HG02840 (cell line): ENCODE measurements around the gene MAN2A2.
A peak's percentile ranks its signal among the peaks of the same experiment; 100 is the strongest.
"Not testable (repeated sequence)": the region's sequence is repeated elsewhere in the genome, so short reads cannot be mapped to it uniquely, and the experiment has no call there.

Source experiments
- ATAC-seq: cut with Tn5 transposase; IDR thresholded peaks from one replicate; pipeline ENCODE4 v1.9.1; 2021; ENCODE audit warnings: mild to moderate bottlenecking, moderate library complexity, moderate number of reproducible peaks; ENCODE audit not compliant: unreplicated experiment, low FRiP score

MAN2A2 gene

GRCh38 chr15:90902040-90902839 lies 862 bp upstream of the MAN2A2 start:
- peak; percentile 73 for ATAC-seq

GRCh38 chr15:90903733-90904536 lies 833 bp downstream of the MAN2A2 start:
- no peak for ATAC-seq

- ATAC-seq = no peak
Observed at GRCh38 chr15:90904746-90905145, 1.6 kb downstream of the MAN2A2 start.

- no peak for ATAC-seq
Observed at GRCh38 chr15:90905306-90906180, 2.4 kb downstream of the MAN2A2 start.

GRCh38 chr15:90906181-90906849 lies 3.2 kb downstream of the MAN2A2 start:
- no peak for ATAC-seq

- ATAC-seq = no peak
Observed at GRCh38 chr15:90907051-90907660, 4.1 kb downstream of the MAN2A2 start.

GRCh38 chr15:90907838-90908507 lies 4.9 kb downstream of the MAN2A2 start:
- ATAC-seq = no peak

- not testable (repeated sequence) for ATAC-seq
Observed at GRCh38 chr15:90909449-90909848, 6.3 kb downstream of the MAN2A2 start.

GRCh38 chr15:90909976-90910375 lies 6.9 kb downstream of the MAN2A2 start:
- ATAC-seq = no peak

GRCh38 chr15:90910441-90911301 lies 7.6 kb downstream of the MAN2A2 start:
- no peak for ATAC-seq

GRCh38 chr15:90911302-90911623 lies 8.2 kb downstream of the MAN2A2 start:
- no peak for ATAC-seq

- ATAC-seq = no peak
Observed at GRCh38 chr15:90911906-90912769, 9.0 kb downstream of the MAN2A2 start.

- no peak for ATAC-seq
Observed at GRCh38 chr15:90912770-90913075, 9.6 kb downstream of the MAN2A2 start.

- ATAC-seq = no peak
Observed at GRCh38 chr15:90913398-90913944, 10.4 kb downstream of the MAN2A2 start.

GRCh38 chr15:90914305-90915080 lies 11.4 kb downstream of the MAN2A2 start:
- no peak for ATAC-seq

- ATAC-seq = no peak
Observed at GRCh38 chr15:90915216-90915807, 12.2 kb downstream of the MAN2A2 start.
